Measurements from ENCODE around the gene NFATC4. TPM values are rescaled to one million over a fixed set of nuclear protein-coding genes. Genes with fewer than 3 reads are reported as not detected.

NFATC4 gene
- total RNA-seq, 1 experiment from 2014 or later, result 15.1 TPM

GRCh38 chr14:24409956-24410355 is 42.0 kb downstream of the NFATC4 start:
- no TSS peak for BruUV-seq (replicated peaks)
- POLR2A ChIA-PET (ENCODE audit: unreplicated experiment), result no interaction called here
- H3K9me3 ChIP-seq (ENCODE audit: low read length), result no peaks in the 10 kb centered on the region

GRCh38 chr14:24411443-24412389 is 43.7 kb downstream of the NFATC4 start:
- Histone ChIP-seq H3K4me1 (ENCODE audit: insufficient read depth, low read length) (no peaks in the 10 kb centered on the region), H3K9me3 (ENCODE audit: low read length) (no peaks in the 10 kb centered on the region), H3K27ac (ENCODE audit: low read length) (no peak overlapping the region), H3K79me2 (ENCODE audit: low read length) (no peaks in the 10 kb centered on the region), H3K9me2 (replicated peaks; ENCODE audit: low read length) (no peaks in the 10 kb centered on the region), H3K4me2 (ENCODE audit: low read length) (no peak overlapping the region), H4K20me1 (ENCODE audit: low read length) (no peaks in the 10 kb centered on the region), H3K36me3 (ENCODE audit: low read depth, low read length) (no peaks in the 10 kb centered on the region), H2AFZ (ENCODE audit: low read length) (no peak overlapping the region), H3K27me3 (ENCODE audit: low read length) (no peaks in the 10 kb centered on the region), H3K9ac (ENCODE audit: low read length) (no peak overlapping the region), H3F3A (ENCODE audit: low read length, unreplicated experiment) (no peaks in the 10 kb centered on the region), H3K4me3 (ENCODE audit: low read length) (no peak overlapping the region)
- intact Hi-C loops (cut with micrococcal nuclease), result no loop called here
- ATAC-seq, result peak; percentile 67
- peak; percentile 56 for DNase-seq
- ChIA-PET CTCF (interaction anchor here (1.0 to 1.5 kb wide), 2 partner anchors 20 to 45 kb away, joined by 3 to 5 read pairs; no protein-coding TSS in a partner anchor), POLR2A (ENCODE audit: unreplicated experiment) (no interaction called here)
- no TSS peak for BruUV-seq (replicated peaks)
- TF ChIP-seq EZH2phosphoT487 (IDR thresholded peaks at IDR 0.05; ENCODE audit: borderline replicate concordance, low read length) (no peak), CTCF (conservative IDR thresholded peaks at IDR 0.05; ENCODE audit: low read depth, low read length) (peak; percentile 77)

More at GRCh38 chr14:24409956-24410355, 42.0 kb downstream of the NFATC4 start:
- Histone ChIP-seq H3K79me2 (ENCODE audit: low read length) (no peaks in the 10 kb centered on the region), H3K9ac (ENCODE audit: low read length) (no peak overlapping the region), H3K36me3 (ENCODE audit: low read depth, low read length) (no peaks in the 10 kb centered on the region), H3K4me2 (ENCODE audit: low read length) (no peak overlapping the region), H3K4me3 (ENCODE audit: low read length) (no peak overlapping the region), H3F3A (ENCODE audit: low read length, unreplicated experiment) (no peaks in the 10 kb centered on the region), H2AFZ (ENCODE audit: low read length) (no peak overlapping the region), H3K4me1 (ENCODE audit: insufficient read depth, low read length) (no peaks in the 10 kb centered on the region), H3K27ac (ENCODE audit: low read length) (no peak overlapping the region), H4K20me1 (ENCODE audit: low read length) (no peaks in the 10 kb centered on the region), H3K27me3 (ENCODE audit: low read length) (no peaks in the 10 kb centered on the region), H3K9me2 (replicated peaks; ENCODE audit: low read length) (no peaks in the 10 kb centered on the region)
- ATAC-seq (no peak), DNase-seq (no peak)
- CTCF ChIA-PET, result no interaction called here
- TF ChIP-seq EZH2phosphoT487 (IDR thresholded peaks at IDR 0.05; ENCODE audit: borderline replicate concordance, low read length) (no peak), EZH2 (IDR thresholded peaks at IDR 0.05; ENCODE audit: low read length, unreplicated experiment) (no peak), CTCF (conservative IDR thresholded peaks at IDR 0.05; ENCODE audit: low read depth, low read length) (no peak)
- intact Hi-C loops (cut with micrococcal nuclease), result no loop called here

DNA sequence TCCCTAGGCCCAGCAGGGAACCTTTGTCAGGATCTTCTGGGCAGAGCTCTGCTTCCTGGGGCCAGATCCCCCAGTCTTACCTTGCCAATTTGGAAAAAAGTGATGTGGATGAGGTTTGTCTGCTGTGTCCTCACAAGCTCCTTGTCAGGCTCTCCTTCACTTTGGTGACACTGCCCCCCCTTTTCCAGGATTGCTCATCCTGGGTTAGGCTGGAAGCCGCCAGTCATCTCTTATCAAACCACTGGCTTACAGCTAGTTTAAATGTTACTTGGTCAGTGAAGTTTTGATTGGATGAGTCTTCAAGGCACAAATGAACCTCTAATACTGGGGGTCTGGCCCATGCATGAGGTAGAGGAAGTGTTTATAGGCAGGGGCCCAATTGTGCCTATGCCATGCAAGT is 46.1 kb downstream of the NFATC4 start:
- H3K36me3 ChIP-seq (ENCODE audit: low read depth, low read length), result no peaks in the 10 kb centered on the region
- no peaks in the 10 kb centered on the region for H3K27me3 ChIP-seq (ENCODE audit: low read length)
- H3K9ac ChIP-seq (ENCODE audit: low read length), result no peak overlapping the region
- ChIA-PET POLR2A (ENCODE audit: unreplicated experiment) (no interaction called here), CTCF (no interaction called here)
- H3K79me2 ChIP-seq (ENCODE audit: low read length), result no peaks in the 10 kb centered on the region
- H3K4me2 ChIP-seq (ENCODE audit: low read length), result no peak overlapping the region
- H2AFZ ChIP-seq (ENCODE audit: low read length), result no peak overlapping the region
- H3K4me3 ChIP-seq (ENCODE audit: low read length), result no peak overlapping the region
- no peak for ATAC-seq
- TF ChIP-seq EZH2 (IDR thresholded peaks at IDR 0.05; ENCODE audit: low read length, unreplicated experiment) (no peak), CTCF (conservative IDR thresholded peaks at IDR 0.05; ENCODE audit: low read depth, low read length) (no peak), EZH2phosphoT487 (IDR thresholded peaks at IDR 0.05; ENCODE audit: borderline replicate concordance, low read length) (no peak)
- H3K9me3 ChIP-seq (ENCODE audit: low read length), result no peaks in the 10 kb centered on the region
- H3F3A ChIP-seq (ENCODE audit: low read length, unreplicated experiment), result peaks cover 4% of the 10 kb centered on the region
- H4K20me1 ChIP-seq (ENCODE audit: low read length), result no peaks in the 10 kb centered on the region
- no peak overlapping the region for H3K27ac ChIP-seq (ENCODE audit: low read length)
- intact Hi-C loops (cut with micrococcal nuclease), result no loop called here
- H3K4me1 ChIP-seq (ENCODE audit: insufficient read depth, low read length), result peaks cover 16% of the 10 kb centered on the region
- H3K9me2 ChIP-seq (replicated peaks; ENCODE audit: low read length), result no peaks in the 10 kb centered on the region
- no peak for DNase-seq
- no TSS peak for BruUV-seq (replicated peaks)
